Measurements from ENCODE around the gene ATP5IF1. TPM values are rescaled to one million over a fixed set of nuclear protein-coding genes. Genes with fewer than 3 reads are reported as not detected.

The ATP5IF1 gene
- total RNA-seq, 1 experiment from 2014 or later, result 214 TPM

- H3K27me3 Mint-ChIP-seq (ENCODE audit: insufficient read depth, unreplicated experiment), result no peaks in the 10 kb centered on the region
- H3K36me3 Mint-ChIP-seq (ENCODE audit: insufficient read depth, unreplicated experiment), result peaks cover 64% of the 10 kb centered on the region
- TF ChIP-seq CTCF (IDR thresholded peaks at IDR 0.05; ENCODE audit: unreplicated experiment), result no peak
- H3K9me3 Mint-ChIP-seq (ENCODE audit: unreplicated experiment), result no peaks in the 10 kb centered on the region
- POLR2A ChIA-PET, result interaction anchor here (0.6 to 0.8 kb wide), 3 partner anchors 33 to 177 kb away, joined by 3 read pairs; no protein-coding TSS in a partner anchor
- intact Hi-C loops (cut with micrococcal nuclease), result no loop called here
- peak overlapping the region; percentile 51 for H3K27ac Mint-ChIP-seq (ENCODE audit: low read depth, unreplicated experiment)
- no peak overlapping the region for H3K4me3 Mint-ChIP-seq (ENCODE audit: unreplicated experiment)
- CTCF ChIA-PET, result interaction anchor here (0.6 to 1.5 kb wide), 2 partner anchors 11 to 21 kb away, joined by 3 to 7 read pairs; no protein-coding TSS in a partner anchor
- DNase-seq (ENCODE audit: unreplicated experiment), result no peak
- H3K4me1 Mint-ChIP-seq (ENCODE audit: insufficient read depth, unreplicated experiment), result peaks cover 37% of the 10 kb centered on the region
- no TSS peak for BruUV-seq (replicated peaks)
Measured at GRCh38 chr1:28269529-28269928, 33.6 kb downstream of the ATP5IF1 start.

- no peak overlapping the region for H3K4me3 Mint-ChIP-seq (ENCODE audit: unreplicated experiment)
- CTCF ChIA-PET, result interaction anchor here (0.8 to 2.2 kb wide), 4 partner anchors 10 to 23 kb away, joined by 3 to 11 read pairs (median 4); no protein-coding TSS in a partner anchor
- intact Hi-C loops (cut with micrococcal nuclease), result no loop called here
- no peak for DNase-seq (ENCODE audit: unreplicated experiment)
- POLR2A ChIA-PET, result interaction anchor here (0.6 to 1.0 kb wide), 3 partner anchors 9 to 55 kb away, joined by 3 to 6 read pairs (median 4); no protein-coding TSS in a partner anchor
- H3K4me1 Mint-ChIP-seq (ENCODE audit: insufficient read depth, unreplicated experiment), result peaks cover 21% of the 10 kb centered on the region
- no peak overlapping the region for H3K27ac Mint-ChIP-seq (ENCODE audit: low read depth, unreplicated experiment)
- TSS peak; percentile 0 for BruUV-seq (replicated peaks)
- peaks cover 85% of the 10 kb centered on the region for H3K36me3 Mint-ChIP-seq (ENCODE audit: insufficient read depth, unreplicated experiment)
- no peak for TF ChIP-seq CTCF (IDR thresholded peaks at IDR 0.05; ENCODE audit: unreplicated experiment)
- H3K27me3 Mint-ChIP-seq (ENCODE audit: insufficient read depth, unreplicated experiment), result no peaks in the 10 kb centered on the region
- H3K9me3 Mint-ChIP-seq (ENCODE audit: unreplicated experiment), result no peaks in the 10 kb centered on the region
Measured at GRCh38 chr1:28272215-28272852, 36.4 kb downstream of the ATP5IF1 start.

- H3K4me1 Mint-ChIP-seq (ENCODE audit: insufficient read depth, unreplicated experiment), result peaks cover 11% of the 10 kb centered on the region
- no peaks in the 10 kb centered on the region for H3K27me3 Mint-ChIP-seq (ENCODE audit: insufficient read depth, unreplicated experiment)
- no peaks in the 10 kb centered on the region for H3K9me3 Mint-ChIP-seq (ENCODE audit: unreplicated experiment)
- no peak overlapping the region for H3K4me3 Mint-ChIP-seq (ENCODE audit: unreplicated experiment)
- TF ChIP-seq CTCF (IDR thresholded peaks at IDR 0.05; ENCODE audit: unreplicated experiment), result no peak
- H3K27ac Mint-ChIP-seq (ENCODE audit: low read depth, unreplicated experiment), result peak overlapping the region; percentile 42
- BruUV-seq (replicated peaks), result no TSS peak
- intact Hi-C loops (cut with micrococcal nuclease), result no loop called here
- peaks cover 95% of the 10 kb centered on the region for H3K36me3 Mint-ChIP-seq (ENCODE audit: insufficient read depth, unreplicated experiment)
- DNase-seq (ENCODE audit: unreplicated experiment), result no peak
- CTCF ChIA-PET, result interaction anchor here (0.6 to 2.2 kb wide), 5 partner anchors 11 to 322 kb away, joined by 3 to 11 read pairs (median 3); no protein-coding TSS in a partner anchor
- POLR2A ChIA-PET, result interaction anchor here (0.6 to 1.0 kb wide), 3 partner anchors 15 to 41 kb away, joined by 3 to 8 read pairs (median 6); no protein-coding TSS in a partner anchor
Measured at GRCh38 chr1:28273216-28273860, 37.4 kb downstream of the ATP5IF1 start.

GRCh38 chr1:28278763-28279162, 42.8 kb downstream of the ATP5IF1 start:
- Mint-ChIP-seq H3K36me3 (ENCODE audit: insufficient read depth, unreplicated experiment) (peaks cover 99% of the 10 kb centered on the region), H3K4me1 (ENCODE audit: insufficient read depth, unreplicated experiment) (no peaks in the 10 kb centered on the region), H3K27me3 (ENCODE audit: insufficient read depth, unreplicated experiment) (no peaks in the 10 kb centered on the region), H3K9me3 (ENCODE audit: unreplicated experiment) (no peaks in the 10 kb centered on the region), H3K4me3 (ENCODE audit: unreplicated experiment) (no peak overlapping the region), H3K27ac (ENCODE audit: low read depth, unreplicated experiment) (no peak overlapping the region)
- POLR2A ChIA-PET, result interaction anchor here (2.0 kb wide), 1 partner anchor 15 kb away, joined by 4 read pairs; no protein-coding TSS in a partner anchor
- no peak for DNase-seq (ENCODE audit: unreplicated experiment)
- TF ChIP-seq CTCF (IDR thresholded peaks at IDR 0.05; ENCODE audit: unreplicated experiment), result no peak
- intact Hi-C loops (cut with micrococcal nuclease), result no loop called here
- BruUV-seq (replicated peaks), result no TSS peak
- CTCF ChIA-PET, result interaction anchor here (0.6 kb wide), 1 partner anchor 30 kb away, joined by 3 read pairs; no protein-coding TSS in a partner anchor
